Left lung (tissue), 10 donors: ENCODE data around the gene GLIS1. TPM values are rescaled to one million over a fixed set of nuclear protein-coding genes. Genes with fewer than 3 reads are reported as not detected.

ENCODE experiments used
- ATAC-seq: fragments of 200-7000 bp; cut with Tn5 transposase; one replicate; pipeline ENCODE4 v1.9.1; 2020; ENCODE audit warnings: moderate library complexity
- DNase-seq, 4 donors: peaks; one replicate each; pipeline ENCODE4 v3.0.0-alpha.2; 2013 to 2020
- H3K27ac ChIP-seq, 2 donors: fragments of 200-600 bp; sonication (generic) in 1 of 2; one replicate each; pipeline versions ENCODE4 v1.5.0 to v1.8.0; 2020 to 2021
- H3K27me3 ChIP-seq, 2 donors: fragments of 200-600 bp; sonication (generic) in 1 of 2; one replicate each; pipeline versions ENCODE4 v1.5.0 to v1.8.0; 2020 to 2021
- H3K36me3 ChIP-seq, 2 donors: fragments of 200-600 bp; sonication (generic) in 1 of 2; one replicate each; pipeline versions ENCODE4 v1.5.0 to v1.8.0; 2020 to 2021
- H3K4me1 ChIP-seq, 2 donors: fragments of 200-600 bp; one replicate each; pipeline ENCODE4 v1.8.0; 2021
- H3K4me3 ChIP-seq, 2 donors: fragments of 200-600 bp; sonication (generic) in 1 of 2; one replicate each; pipeline versions ENCODE4 v1.5.0 to v1.8.0; 2020 to 2021; ENCODE audit warnings: mild to moderate bottlenecking in 1 of 2
- H3K9me3 ChIP-seq, 2 donors: fragments of 200-600 bp; sonication (generic) in 1 of 2; one replicate each; pipeline versions ENCODE4 v1.5.0 to v1.8.0; 2020 to 2021
- CTCF ChIP-seq, 2 donors: fragments of 200-600 bp; sonication (generic) in 1 of 2; IDR thresholded peaks; one replicate each; pipeline versions ENCODE4 v1.5.0 to v1.8.0; 2021; ENCODE audit warnings: antibody characterized with exemption in 2 of 2
- intact Hi-C, 2 donors: fragments of 100-400 bp; cut with DNase I; formaldehyde crosslinking; loops; one replicate each; pipeline versions ENCODE4 v1.11.2 to v1.14.2; 2022
- polyA plus RNA-seq, 6 donors: library from polyadenylated mRNA; unstranded; fragments of 120-200 nt; gene quantifications; one replicate each; pipeline ENCODE4 v1.2.1, GENCODE V29; 2013; ENCODE audit not compliant: insufficient read length in 6 of 6
- total RNA-seq, 2 donors: library from RNA; stranded (reverse); fragmentation: NEBNext Ultra II Directional; extraction: Animal tissue kit (Norgen Biotek cat#: 25700); gene quantifications; one replicate each; pipeline ENCODE4 v1.2.1, GENCODE V29; 2021
- donor health status: DM: no; HTN: yes; CAD: no.
- donor health status: DM: no; HTN: no; CAD: no.

The GLIS1 gene
- total and polyA plus RNA-seq, 8 donors: 0.06 to 0.16 (median 0.12) TPM; not detected in 4

- Histone ChIP-seq H3K36me3 (no peaks in the 10 kb centered on the region), H3K27ac (no peak overlapping the region), H3K4me3 (no peak overlapping the region), H3K4me1 (no peaks in the 10 kb centered on the region), H3K27me3 (peaks cover 8 to 45% of the 10 kb centered on the region in 2 donors), H3K9me3 (no peaks in the 10 kb centered on the region)
- no peak for ATAC-seq
- intact Hi-C loops: no loop called here
- DNase-seq: no peak
- no peak for TF ChIP-seq CTCF (IDR thresholded peaks at IDR 0.05)
These were observed 7.1 kb downstream of the GLIS1 start for GRCh38 chr1:53731779-53732305.

GRCh38 chr1:53731043-53731600, 7.8 kb downstream of the GLIS1 start:
- no peak for DNase-seq
- H3K4me1 ChIP-seq: no peaks in the 10 kb centered on the region
- no peaks in the 10 kb centered on the region for H3K36me3 ChIP-seq
- H3K9me3 ChIP-seq: no peaks in the 10 kb centered on the region
- no peak overlapping the region for H3K27ac ChIP-seq
- H3K4me3 ChIP-seq: no peak overlapping the region
- no peak for ATAC-seq
- intact Hi-C loops: no loop called here
- peaks cover under 1 to 37% of the 10 kb centered on the region in 2 donors for H3K27me3 ChIP-seq
- TF ChIP-seq CTCF (IDR thresholded peaks at IDR 0.05): no peak

- H3K4me3 ChIP-seq: no peak overlapping the region
- no peak for ATAC-seq
- H3K4me1 ChIP-seq: no peaks in the 10 kb centered on the region
- no peak for TF ChIP-seq CTCF (IDR thresholded peaks at IDR 0.05)
- DNase-seq: no peak
- no peak overlapping the region for H3K27ac ChIP-seq
- H3K9me3 ChIP-seq: no peaks in the 10 kb centered on the region
- intact Hi-C loops: no loop called here
- H3K27me3 ChIP-seq: peaks cover 0 to 30% of the 10 kb centered on the region in 2 donors
- H3K36me3 ChIP-seq: no peaks in the 10 kb centered on the region
These were observed 8.6 kb downstream of the GLIS1 start for GRCh38 chr1:53730224-53730865.

- no peaks in the 10 kb centered on the region for H3K9me3 ChIP-seq
- intact Hi-C loops: no loop called here
- DNase-seq: no peak
- no peaks in the 10 kb centered on the region for H3K36me3 ChIP-seq
- peaks cover 0 to 23% of the 10 kb centered on the region in 2 donors for H3K27me3 ChIP-seq
- no peak for ATAC-seq
- no peak overlapping the region for H3K27ac ChIP-seq
- no peaks in the 10 kb centered on the region for H3K4me1 ChIP-seq
- TF ChIP-seq CTCF (IDR thresholded peaks at IDR 0.05): no peak
- H3K4me3 ChIP-seq: no peak overlapping the region
These were observed 9.3 kb downstream of the GLIS1 start for GRCh38 chr1:53729456-53730223.
